Testis (tissue), 3 donors: ENCODE measurements around the gene TMEM184A. TPM values are rescaled to one million over a fixed set of nuclear protein-coding genes. Genes with fewer than 3 reads are reported as not detected.

ENCODE experiments used
- DNase-seq: peaks from one replicate; pipeline ENCODE4 v3.0.0-alpha.2; 2019
- H3K27ac ChIP-seq, 2 donors: fragments of 200-600 bp; sonication (generic); one replicate each; pipeline ENCODE4 v1.5.1; 2019
- H3K27me3 ChIP-seq: fragments of 200-600 bp; sonication (generic); one replicate; pipeline ENCODE4 v1.5.1; 2019
- H3K36me3 ChIP-seq: fragments of 200-600 bp; sonication (generic); one replicate; pipeline ENCODE4 v1.5.1; 2017; ENCODE audit warnings: low read depth; ENCODE audit errors: missing control alignments
- H3K4me1 ChIP-seq: fragments of 200-600 bp; sonication (generic); one replicate; pipeline ENCODE4 v1.5.1; 2019
- H3K4me3 ChIP-seq, 2 donors: fragments of 200-600 bp; sonication (generic); one replicate each; pipeline ENCODE4 v1.5.1; 2017 to 2019
- H3K9me3 ChIP-seq: fragments of 200-600 bp; sonication (generic); one replicate; pipeline ENCODE4 v1.5.1; 2017
- CTCF ChIP-seq, 3 experiments: fragments of 450-650 bp in 2 of 3; fragments of 200-600 bp in 1 of 3; sonication (generic) in 1 of 3; IDR thresholded peaks; one replicate each; pipeline ENCODE4 v1.5.1; 2016 to 2019; ENCODE audit warnings: antibody characterized with exemption in 3 of 3, mild to moderate bottlenecking in 2 of 3, moderate library complexity in 1 of 3
- POLR2A ChIP-seq: fragments of 450-650 bp; IDR thresholded peaks from one replicate; pipeline ENCODE4 v1.6.1; 2017; ENCODE audit warnings: antibody characterized with exemption, mild to moderate bottlenecking, moderate library complexity
- WGBS, 2 donors: methylation state at CpG; one replicate each; pipeline ENCODE4 v1.1.5; 2018; 5-methylcytosine and 5-hydroxymethylcytosine counted together
- intact Hi-C: fragments of 100-400 bp; cut with DNase I; formaldehyde crosslinking; loops from one replicate; pipeline ENCODE4 v1.15.1; 2023; ENCODE audit warnings: low total_unique reads
- polyA plus RNA-seq: library from polyadenylated mRNA; stranded (reverse); fragments of 350-450 nt; fragmentation: Illumina TruSeq; extraction: RNeasy Lipid Tissue Mini Kit (QIAGEN cat#74804); gene quantifications from one replicate; pipeline ENCODE4 v1.2.3, GENCODE V29; 2014; ENCODE audit warnings: low read depth, low replicate concordance; ENCODE audit not compliant: insufficient read depth
- total RNA-seq, 2 donors: library from RNA; depleted of rRNA; stranded (reverse); fragments of >200 nt; gene quantifications; one replicate each; pipeline ENCODE4 v1.2.3, GENCODE V29; 2016

The TMEM184A gene
- total and polyA plus RNA-seq, 3 donors from 2014 or later, result 7.1 to 20.9 (median 18.7) TPM

- no peak overlapping the region for H3K27ac ChIP-seq
- H3K27me3 ChIP-seq, result no peaks in the 10 kb centered on the region
- WGBS, 2 donors, result 55 to 64% methylated on average over 24 to 35 of the region's 35 CpGs
- peaks cover 9% of the 10 kb centered on the region for H3K4me1 ChIP-seq
- H3K36me3 ChIP-seq, result no peaks in the 10 kb centered on the region
- intact Hi-C loops, result no loop called here
- DNase-seq, result peak; percentile 27
- no peaks in the 10 kb centered on the region for H3K9me3 ChIP-seq
- no peak overlapping the region for H3K4me3 ChIP-seq
- TF ChIP-seq POLR2A (no peak), CTCF (IDR thresholded peaks at IDR 0.05) (no peak)
Observed at GRCh38 chr7:1505731-1506550, 50.1 kb downstream of the TMEM184A start.

- WGBS, 2 donors, result 0 to 1% methylated on average over 24 to 111 of the region's 118 CpGs
- Histone ChIP-seq H3K27ac (peak within 1 kb of the TSS; percentile 33 to 53), H3K4me3 (peak within 1 kb of the TSS; percentile 100), H3K4me1 (peaks cover 9% of the 10 kb centered on the region), H3K27me3 (no peaks in the 10 kb centered on the region), H3K36me3 (no peaks in the 10 kb centered on the region), H3K9me3 (no peaks in the 10 kb centered on the region)
- DNase-seq, result peak; percentile 95
- intact Hi-C loops, result no loop called here
- peak; percentile 91 to 99 (median 98) for TF ChIP-seq CTCF (IDR thresholded peaks at IDR 0.05)
- TF ChIP-seq POLR2A, result no peak
Observed at GRCh38 chr7:1503816-1504775, 51.9 kb downstream of the TMEM184A start, which contains the start of gene INTS1. Gene INTS1 (minus strand): TSS chr7:1504389. CDS start chr7:1503960, 429 bp downstream.

- intact Hi-C loops, result no loop called here
- Histone ChIP-seq H3K36me3 (no peaks in the 10 kb centered on the region), H3K4me3 (peak overlapping the region; percentile 100), H3K4me1 (peaks cover 9% of the 10 kb centered on the region), H3K27me3 (no peaks in the 10 kb centered on the region), H3K27ac (no peak overlapping the region), H3K9me3 (no peaks in the 10 kb centered on the region)
- TF ChIP-seq POLR2A (no peak), CTCF (IDR thresholded peaks at IDR 0.05) (no peak)
- DNase-seq, result no peak
- WGBS, 2 donors, result 18 to 36% methylated on average over 10 to 24 of the region's 24 CpGs
Observed at GRCh38 chr7:1503390-1503789, 52.6 kb downstream of the TMEM184A start.

- TF ChIP-seq CTCF (IDR thresholded peaks at IDR 0.05), result no peak
- no peak for TF ChIP-seq POLR2A
- no peak for DNase-seq
- no peak overlapping the region for H3K27ac ChIP-seq
- H3K27me3 ChIP-seq, result no peaks in the 10 kb centered on the region
- peaks cover 9% of the 10 kb centered on the region for H3K4me1 ChIP-seq
- no peak overlapping the region for H3K4me3 ChIP-seq
- H3K9me3 ChIP-seq, result no peaks in the 10 kb centered on the region
- intact Hi-C loops, result no loop called here
- 80 to 82% methylated on average over 20 of the region's 20 CpGs for WGBS, 2 donors
- H3K36me3 ChIP-seq, result no peaks in the 10 kb centered on the region
Observed at GRCh38 chr7:1502845-1503244, 53.2 kb downstream of the TMEM184A start.
